Glutamatergic neuron (in vitro differentiated cells): Measurements from ENCODE around the gene WNT3A. TPM values are rescaled to one million over a fixed set of nuclear protein-coding genes. Genes with fewer than 3 reads are reported as not detected.

Experiments used
- DNase-seq: peaks from one replicate; pipeline ENCODE4 v3.0.0; 2022
- H3K27ac Mint-ChIP-seq: one replicate; pipeline ENCODE4 v1.8.0; 2020; ENCODE audit warnings: mild to moderate bottlenecking, mixed read lengths, inconsistent platforms; ENCODE audit not compliant: unreplicated experiment
- H3K27me3 Mint-ChIP-seq: one replicate; pipeline ENCODE4 v1.8.0; 2020; ENCODE audit warnings: mild to moderate bottlenecking, moderate library complexity, mixed read lengths, inconsistent platforms; ENCODE audit not compliant: unreplicated experiment
- H3K36me3 Mint-ChIP-seq: one replicate; pipeline ENCODE4 v1.8.0; 2020; ENCODE audit warnings: mild to moderate bottlenecking, mixed read lengths, inconsistent platforms; ENCODE audit not compliant: unreplicated experiment
- H3K4me1 Mint-ChIP-seq: one replicate; pipeline ENCODE4 v1.8.0; 2020; ENCODE audit warnings: mild to moderate bottlenecking, low read depth, mixed read lengths, inconsistent platforms; ENCODE audit not compliant: unreplicated experiment
- H3K4me3 Mint-ChIP-seq: one replicate; pipeline ENCODE4 v1.8.0; 2020; ENCODE audit warnings: mild to moderate bottlenecking, mixed read lengths, inconsistent platforms; ENCODE audit not compliant: unreplicated experiment
- H3K9me3 Mint-ChIP-seq: one replicate; pipeline ENCODE4 v1.8.0; 2020; ENCODE audit warnings: mild to moderate bottlenecking, moderate library complexity, mixed read lengths, inconsistent platforms; ENCODE audit not compliant: unreplicated experiment
- CTCF ChIP-seq: fragments of 200-600 bp; sonication (generic); IDR thresholded peaks from one replicate; pipeline ENCODE4 v1.5.0; 2021; ENCODE audit not compliant: partially characterized antibody, unreplicated experiment
- total RNA-seq: library from RNA; stranded (reverse); fragmentation: NEBNext Ultra II Directional; extraction: Animal tissue kit (Norgen Biotek cat#: 25700); gene quantifications from one replicate; pipeline ENCODE4 v1.2.1, GENCODE V29; 2021; ENCODE audit not compliant: unreplicated experiment

WNT3A gene
- total RNA-seq, 1 donor from 2014 or later, result not detected

- no peak for DNase-seq
- no peak for TF ChIP-seq CTCF
- H3K27me3 Mint-ChIP-seq, result peaks cover 24% of the 10 kb centered on the region
- H3K9me3 Mint-ChIP-seq, result peaks cover 7% of the 10 kb centered on the region
- H3K4me1 Mint-ChIP-seq, result no peaks in the 10 kb centered on the region
- no peak overlapping the region for H3K27ac Mint-ChIP-seq
- no peak overlapping the region for H3K4me3 Mint-ChIP-seq
- H3K36me3 Mint-ChIP-seq, result peaks cover 4% of the 10 kb centered on the region
These were observed 39.1 kb downstream of the WNT3A start for GRCh38 chr1:228045871-228046270.

- peaks cover 4% of the 10 kb centered on the region for H3K36me3 Mint-ChIP-seq
- H3K9me3 Mint-ChIP-seq, result peaks cover 7% of the 10 kb centered on the region
- no peak for TF ChIP-seq CTCF
- H3K4me3 Mint-ChIP-seq, result no peak overlapping the region
- H3K27me3 Mint-ChIP-seq, result peaks cover 28% of the 10 kb centered on the region
- H3K27ac Mint-ChIP-seq, result no peak overlapping the region
- DNase-seq, result no peak
- H3K4me1 Mint-ChIP-seq, result no peaks in the 10 kb centered on the region
These were observed 39.8 kb downstream of the WNT3A start for GRCh38 chr1:228046421-228047182.

GRCh38 chr1:228047183-228047466, 40.3 kb downstream of the WNT3A start:
- peaks cover 7% of the 10 kb centered on the region for H3K9me3 Mint-ChIP-seq
- no peak overlapping the region for H3K27ac Mint-ChIP-seq
- H3K36me3 Mint-ChIP-seq, result peaks cover 4% of the 10 kb centered on the region
- TF ChIP-seq CTCF, result no peak
- no peak for DNase-seq
- H3K4me1 Mint-ChIP-seq, result no peaks in the 10 kb centered on the region
- H3K27me3 Mint-ChIP-seq, result peaks cover 31% of the 10 kb centered on the region
- no peak overlapping the region for H3K4me3 Mint-ChIP-seq

- no peak for DNase-seq
- H3K36me3 Mint-ChIP-seq, result peaks cover 4% of the 10 kb centered on the region
These were observed 41.3 kb downstream of the WNT3A start for GRCh38 chr1:228048120-228048519.

More at GRCh38 chr1:228048120-228048519, 41.3 kb downstream of the WNT3A start:
- H3K4me1 Mint-ChIP-seq, result no peaks in the 10 kb centered on the region
- H3K4me3 Mint-ChIP-seq, result no peak overlapping the region
- peaks cover 7% of the 10 kb centered on the region for H3K9me3 Mint-ChIP-seq
- H3K27ac Mint-ChIP-seq, result no peak overlapping the region
- no peak for TF ChIP-seq CTCF
- H3K27me3 Mint-ChIP-seq, result peaks cover 31% of the 10 kb centered on the region
